PFSK-1 (cell line): ENCODE results near the gene PELI2.

Source experiments
- FOXP2 ChIP-seq: optimal IDR thresholded peaks from 2 replicates; pipeline ENCODE3; 2011; ENCODE audit warnings: borderline replicate concordance, control low read depth, inconsistent platforms; ENCODE audit not compliant: insufficient read depth; ENCODE audit errors: extremely low read length, extremely low read depth
- POLR2AphosphoS5 ChIP-seq: IDR thresholded peaks from 2 replicates; pipeline ENCODE4 v1.6.1; 2012; ENCODE audit warnings: low read depth, mild to moderate bottlenecking, control low read depth, low read length, moderate library complexity
- TAF1 ChIP-seq: IDR thresholded peaks from 2 replicates; pipeline ENCODE4 v1.6.1; 2012; ENCODE audit warnings: low read length, control low read depth, borderline replicate concordance; ENCODE audit not compliant: insufficient read depth

DNA sequence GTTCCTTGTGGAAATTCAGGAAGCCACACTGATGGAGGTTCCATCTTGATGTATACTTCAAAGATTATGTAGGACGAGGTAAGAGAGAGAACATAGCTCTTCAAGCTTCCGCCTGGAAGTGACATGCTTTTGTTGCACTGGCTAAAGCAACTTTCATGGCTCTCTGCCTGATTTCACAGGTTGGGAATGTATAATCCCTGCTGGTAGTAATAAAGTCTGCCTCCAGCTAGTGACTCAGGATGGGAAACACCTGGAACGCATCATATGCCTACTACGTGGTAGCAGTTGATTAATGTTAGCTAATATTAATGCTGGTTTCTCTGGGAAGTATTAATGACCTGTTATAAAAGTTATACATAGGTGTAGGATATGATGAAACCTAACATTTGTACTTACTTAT, 71.1 kb downstream of the PELI2 start:
- TF ChIP-seq POLR2AphosphoS5: no peak
- TF ChIP-seq TAF1: no peak
- TF ChIP-seq FOXP2: no peak
